AG04450 (cell line): ENCODE data around the gene KLF15. TPM values are rescaled to one million over a fixed set of nuclear protein-coding genes. Genes with fewer than 3 reads are reported as not detected.

ENCODE experiments used
- CTCF ChIA-PET: fragments of 300-600, 350-600 bp; formaldehyde crosslinking; extraction: SDS; loops from one replicate; lab custom pipeline; 2022; ENCODE audit warnings: antibody characterized with exemption, inconsistent platforms; lab: Charles Lee
- POLR2A ChIA-PET: fragments of 350-600 bp; formaldehyde crosslinking; extraction: SDS; loops from one replicate; lab custom pipeline; 2021; ENCODE audit warnings: antibody characterized with exemption, inconsistent platforms; lab: Yijun Ruan, JAX
- DNase-seq: peaks from one replicate; pipeline ENCODE4 v3.0.0-alpha.2; 2011; ENCODE audit warnings: low read depth, low spot score
- H3K27ac ChIP-seq: one replicate; pipeline ENCODE4 v1.5.1; 2012; ENCODE audit warnings: low read depth, low read length, control low read depth
- H3K27me3 ChIP-seq: one replicate; pipeline ENCODE4 v1.6.0; 2012; ENCODE audit warnings: low read length; ENCODE audit not compliant: control insufficient read depth, insufficient read depth
- H3K4me3 ChIP-seq: 2 replicates; pipeline ENCODE4 v1.5.1; 2011; ENCODE audit warnings: mild to moderate bottlenecking, low read depth, low read length, control low read depth
- H3K9me3 ChIP-seq: 2 replicates; pipeline ENCODE4 v1.5.1; 2012; ENCODE audit warnings: low read length; ENCODE audit not compliant: control insufficient read depth, insufficient read depth
- CTCF ChIP-seq: IDR thresholded peaks from 2 replicates; pipeline ENCODE4 v1.5.1; 2011; ENCODE audit warnings: low read depth, low read length, control low read depth, inconsistent platforms
- polyA plus RNA-seq: library from polyadenylated mRNA; depleted of rRNA; stranded (reverse); fragments of >200 nt; gene quantifications from 2 replicates; pipeline ENCODE4 v1.2.3, GENCODE V29; 2011

Gene KLF15
- polyA plus RNA-seq, 1 experiment: 0.38 TPM

- Histone ChIP-seq H3K9me3 (no peaks in the 10 kb centered on the region; the same call in 1 of the 2 replicates), H3K27ac (no peak overlapping the region), H3K4me3 (no peak overlapping the region), H3K27me3 (peaks cover 11% of the 10 kb centered on the region)
- TF ChIP-seq CTCF: no peak
- CTCF ChIA-PET: no interaction called here
- no peak for DNase-seq
- POLR2A ChIA-PET: no interaction called here
Observed at GRCh38 chr3:126351771-126352475, 5.3 kb downstream of the KLF15 start.

- Histone ChIP-seq H3K4me3 (no peak overlapping the region), H3K9me3 (no peaks in the 10 kb centered on the region; the same call in 1 of the 2 replicates), H3K27me3 (peaks cover 7% of the 10 kb centered on the region), H3K27ac (no peak overlapping the region)
- POLR2A ChIA-PET: no interaction called here
- TF ChIP-seq CTCF: no peak
- CTCF ChIA-PET: no interaction called here
- no peak for DNase-seq
Observed at GRCh38 chr3:126351086-126351770, 6.0 kb downstream of the KLF15 start.

GRCh38 chr3:126350502-126351085 lies 6.6 kb downstream of the KLF15 start:
- POLR2A ChIA-PET: no interaction called here

GRCh38 chr3:126349611-126350501 lies 7.4 kb downstream of the KLF15 start:
- CTCF ChIA-PET: no interaction called here
- no peak for TF ChIP-seq CTCF
- no peak for DNase-seq
- H3K9me3 ChIP-seq: no peaks in the 10 kb centered on the region
- POLR2A ChIA-PET: no interaction called here
- no peak overlapping the region for H3K27ac ChIP-seq
- peaks cover 3% of the 10 kb centered on the region for H3K27me3 ChIP-seq
- H3K4me3 ChIP-seq: no peak overlapping the region

More at GRCh38 chr3:126350502-126351085, 6.6 kb downstream of the KLF15 start:
- no peaks in the 10 kb centered on the region for H3K9me3 ChIP-seq
- H3K27ac ChIP-seq: no peak overlapping the region
- no peak for DNase-seq
- no peak overlapping the region for H3K4me3 ChIP-seq
- CTCF ChIA-PET: no interaction called here
- no peak for TF ChIP-seq CTCF
- H3K27me3 ChIP-seq: peaks cover 4% of the 10 kb centered on the region
